HG02970 (cell line): ENCODE measurements around the gene PTK6.
"Not testable (repeated sequence)": the region's sequence is repeated elsewhere in the genome, so short reads cannot be mapped to it uniquely, and the experiment has no call there.

Source experiments
- ATAC-seq: cut with Tn5 transposase; IDR thresholded peaks from one replicate; pipeline ENCODE4 v1.9.1; 2021; ENCODE audit warnings: mild to moderate bottlenecking, moderate library complexity, moderate number of reproducible peaks; ENCODE audit not compliant: unreplicated experiment, low FRiP score

The PTK6 gene

GRCh38 chr20:63484651-63485403 lies 52.3 kb downstream of the PTK6 start:
- no peak for ATAC-seq

GRCh38 chr20:63484236-63484635 lies 52.9 kb downstream of the PTK6 start:
- no peak for ATAC-seq

- no peak for ATAC-seq
Observed at GRCh38 chr20:63483834-63484233, 53.3 kb downstream of the PTK6 start.

GRCh38 chr20:63482021-63482587 lies 55.1 kb downstream of the PTK6 start:
- no peak for ATAC-seq

GRCh38 chr20:63481503-63481902 lies 55.7 kb downstream of the PTK6 start:
- ATAC-seq: no peak

- ATAC-seq: not testable (repeated sequence)
Observed at GRCh38 chr20:63479695-63480419, 57.3 kb downstream of the PTK6 start.

GRCh38 chr20:63478346-63479302 lies 58.6 kb downstream of the PTK6 start:
- no peak for ATAC-seq
